DND-41 (cell line): ENCODE results near the gene ANAPC13.

ENCODE experiments used
- ATAC-seq: fragments of 200-7000 bp; cut with Tn5 transposase; 3 replicates; pipeline ENCODE4 v1.9.1; 2021; ENCODE audit warnings: low read depth; ENCODE audit not compliant: insufficient read depth
- DNase-seq: peaks from one replicate; pipeline ENCODE4 v3.0.0-alpha.2; 2020
- H2AFZ ChIP-seq: 2 replicates; pipeline ENCODE4 v1.6.0; 2012; ENCODE audit warnings: low read depth, low read length
- H3K27ac ChIP-seq: 2 replicates; pipeline ENCODE4 v1.5.1; 2012; ENCODE audit warnings: low read length, inconsistent platforms
- H3K27me3 ChIP-seq: fragments of 200-600 bp; sonication (generic); 2 replicates; pipeline ENCODE4 v1.6.0; 2012; ENCODE audit warnings: low read length, mild to moderate bottlenecking, inconsistent platforms; ENCODE audit not compliant: insufficient read depth, poor library complexity
- H3K36me3 ChIP-seq: 2 replicates; pipeline ENCODE4 v1.5.1; 2012; ENCODE audit warnings: low read length, inconsistent platforms; ENCODE audit not compliant: insufficient read depth
- H3K4me1 ChIP-seq: 2 replicates; pipeline ENCODE4 v1.5.1; 2012; ENCODE audit warnings: mild to moderate bottlenecking, low read length; ENCODE audit not compliant: insufficient read depth
- H3K4me2 ChIP-seq: 2 replicates; pipeline ENCODE4 v1.6.0; 2012; ENCODE audit warnings: mild to moderate bottlenecking, moderate library complexity, low read length, inconsistent platforms; ENCODE audit not compliant: insufficient read depth
- H3K4me3 ChIP-seq, 2 experiments: fragments of 200-600 bp in 1 of 2; shearing (Covaris generic) in 1 of 2; 2 replicates each; pipeline ENCODE4 v1.5.1; 2012 to 2016; ENCODE audit warnings: inconsistent platforms in 2 of 2, low read length in 2 of 2, mild to moderate bottlenecking in 2 of 2, low read depth in 1 of 2, moderate library complexity in 1 of 2
- H3K79me2 ChIP-seq: 2 replicates; pipeline ENCODE4 v1.6.0; 2012; ENCODE audit warnings: low read length, inconsistent platforms; ENCODE audit not compliant: insufficient read depth
- H3K9ac ChIP-seq: 2 replicates; pipeline ENCODE4 v1.6.0; 2012; ENCODE audit warnings: low read depth, mild to moderate bottlenecking, inconsistent platforms, low read length, moderate library complexity
- H3K9me3 ChIP-seq: 2 replicates; pipeline ENCODE4 v1.5.1; 2012; ENCODE audit warnings: low read length, moderate library complexity, mild to moderate bottlenecking, inconsistent platforms; ENCODE audit not compliant: insufficient read depth, severe bottlenecking
- H4K20me1 ChIP-seq: 2 replicates; pipeline ENCODE4 v1.6.0; 2012; ENCODE audit warnings: low read length; ENCODE audit not compliant: insufficient read depth
- CTCF ChIP-seq: IDR thresholded peaks from 2 replicates; pipeline ENCODE4 v1.5.1; 2012; ENCODE audit warnings: borderline replicate concordance, low read length, moderate library complexity, mild to moderate bottlenecking; ENCODE audit not compliant: poor library complexity, severe bottlenecking; ENCODE audit errors: extremely low read depth
- EZH2 ChIP-seq: IDR thresholded peaks from 3 replicates; pipeline ENCODE4 v1.6.1; 2012; ENCODE audit warnings: borderline replicate concordance, low read depth, mild to moderate bottlenecking, moderate library complexity, low read length, inconsistent platforms; ENCODE audit not compliant: severe bottlenecking

ANAPC13 gene

GRCh38 chr3:134437211-134437752, 48.5 kb downstream of the ANAPC13 start:
- H3K4me2 ChIP-seq, result no peak overlapping the region

GRCh38 chr3:134432236-134432635, 53.5 kb downstream of the ANAPC13 start:
- Histone ChIP-seq H3K79me2 (no peaks in the 10 kb centered on the region), H4K20me1 (no peaks in the 10 kb centered on the region), H3K4me1 (no peaks in the 10 kb centered on the region), H2AFZ (no peak overlapping the region), H3K9ac (no peak overlapping the region), H3K4me2 (no peak overlapping the region), H3K9me3 (no peaks in the 10 kb centered on the region), H3K27me3 (peaks cover 41% of the 10 kb centered on the region), H3K27ac (no peak overlapping the region), H3K36me3 (no peaks in the 10 kb centered on the region), H3K4me3 (no peak overlapping the region)
- no peak for ATAC-seq
- TF ChIP-seq CTCF (no peak), EZH2 (no peak)
- DNase-seq, result no peak

More at GRCh38 chr3:134437211-134437752, 48.5 kb downstream of the ANAPC13 start:
- Histone ChIP-seq H2AFZ (no peak overlapping the region), H3K79me2 (no peaks in the 10 kb centered on the region), H3K27ac (no peak overlapping the region), H3K27me3 (peaks cover 10% of the 10 kb centered on the region), H3K9me3 (no peaks in the 10 kb centered on the region), H3K9ac (no peak overlapping the region), H3K4me3 (no peak overlapping the region), H3K4me1 (no peaks in the 10 kb centered on the region), H4K20me1 (no peaks in the 10 kb centered on the region), H3K36me3 (no peaks in the 10 kb centered on the region)
- no peak for ATAC-seq
- no peak for TF ChIP-seq CTCF
- TF ChIP-seq EZH2, result no peak
- no peak for DNase-seq

- TF ChIP-seq EZH2 (no peak), CTCF (no peak)
- no peaks in the 10 kb centered on the region for H3K36me3 ChIP-seq
- H3K4me2 ChIP-seq, result no peak overlapping the region
- H3K79me2 ChIP-seq, result no peaks in the 10 kb centered on the region
- no peak for ATAC-seq
- no peak overlapping the region for H3K4me3 ChIP-seq
- H4K20me1 ChIP-seq, result no peaks in the 10 kb centered on the region
- H3K27ac ChIP-seq, result no peak overlapping the region
- peaks cover 41% of the 10 kb centered on the region for H3K27me3 ChIP-seq
- no peak overlapping the region for H3K9ac ChIP-seq
- no peak for DNase-seq
- no peaks in the 10 kb centered on the region for H3K4me1 ChIP-seq
- H2AFZ ChIP-seq, result no peak overlapping the region
- H3K9me3 ChIP-seq, result no peaks in the 10 kb centered on the region
Observed at GRCh38 chr3:134430950-134431445, 54.8 kb downstream of the ANAPC13 start.
